Stimulated activated CD8-positive, alpha-beta memory T cell treated with anti-CD3 and anti-CD28 coated beads, Interleukin-2, amount 100 ng/mL, for 48 hours (primary cell): ENCODE results near the gene JUN.

Experiments used
- DNase-seq, 2 donors: peaks; one replicate each; pipeline ENCODE4 v3.0.0-alpha.2; 2020; ENCODE audit warnings: low read depth in 2 of 2

JUN gene

DNA sequence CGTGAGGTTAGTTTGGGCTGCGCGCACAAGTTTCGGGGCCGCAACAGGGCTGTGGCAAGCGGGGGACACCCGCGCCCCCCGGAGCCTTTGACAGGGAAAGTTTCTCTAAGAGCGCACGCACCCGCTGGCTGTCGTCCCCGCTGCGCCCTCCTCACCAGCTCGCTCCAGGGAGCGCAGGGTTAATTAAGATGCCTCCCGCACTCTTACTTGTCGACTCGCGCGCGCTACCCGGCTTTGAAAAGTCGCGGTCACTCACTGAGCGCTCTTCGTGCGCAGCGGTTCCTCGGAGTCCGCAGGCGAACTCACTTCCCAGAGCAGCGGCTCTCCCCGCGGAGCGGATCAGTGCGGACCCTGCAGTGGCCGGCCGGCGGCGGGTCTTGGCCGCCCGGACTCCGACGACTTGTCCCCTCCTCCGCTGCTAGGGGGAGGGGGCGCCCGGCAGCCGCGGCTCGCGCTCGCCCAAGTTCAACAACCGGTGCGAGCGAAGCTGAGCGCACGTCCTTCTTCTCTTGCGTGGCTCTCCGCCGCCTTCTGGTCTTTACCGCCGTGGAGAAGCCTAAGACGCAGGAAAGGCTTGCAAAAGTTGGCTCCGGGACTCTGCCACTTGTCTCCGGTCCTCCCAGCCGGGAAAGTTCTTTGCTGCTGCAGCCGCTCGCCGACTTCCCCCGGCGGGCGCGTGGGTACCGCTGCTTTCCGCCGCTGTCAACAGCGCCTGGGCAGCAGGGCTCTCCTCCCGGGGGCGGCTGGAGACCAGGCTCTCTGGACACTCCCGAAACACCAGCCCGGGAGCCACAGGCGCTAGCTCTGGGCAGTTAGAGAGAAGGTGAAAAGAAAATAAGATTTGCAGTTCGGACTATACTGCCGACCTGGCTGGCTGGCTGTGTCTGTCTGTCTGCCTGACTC lies 506 bp downstream of the JUN start:
- peak; percentile 14 to 23 for DNase-seq

DNA sequence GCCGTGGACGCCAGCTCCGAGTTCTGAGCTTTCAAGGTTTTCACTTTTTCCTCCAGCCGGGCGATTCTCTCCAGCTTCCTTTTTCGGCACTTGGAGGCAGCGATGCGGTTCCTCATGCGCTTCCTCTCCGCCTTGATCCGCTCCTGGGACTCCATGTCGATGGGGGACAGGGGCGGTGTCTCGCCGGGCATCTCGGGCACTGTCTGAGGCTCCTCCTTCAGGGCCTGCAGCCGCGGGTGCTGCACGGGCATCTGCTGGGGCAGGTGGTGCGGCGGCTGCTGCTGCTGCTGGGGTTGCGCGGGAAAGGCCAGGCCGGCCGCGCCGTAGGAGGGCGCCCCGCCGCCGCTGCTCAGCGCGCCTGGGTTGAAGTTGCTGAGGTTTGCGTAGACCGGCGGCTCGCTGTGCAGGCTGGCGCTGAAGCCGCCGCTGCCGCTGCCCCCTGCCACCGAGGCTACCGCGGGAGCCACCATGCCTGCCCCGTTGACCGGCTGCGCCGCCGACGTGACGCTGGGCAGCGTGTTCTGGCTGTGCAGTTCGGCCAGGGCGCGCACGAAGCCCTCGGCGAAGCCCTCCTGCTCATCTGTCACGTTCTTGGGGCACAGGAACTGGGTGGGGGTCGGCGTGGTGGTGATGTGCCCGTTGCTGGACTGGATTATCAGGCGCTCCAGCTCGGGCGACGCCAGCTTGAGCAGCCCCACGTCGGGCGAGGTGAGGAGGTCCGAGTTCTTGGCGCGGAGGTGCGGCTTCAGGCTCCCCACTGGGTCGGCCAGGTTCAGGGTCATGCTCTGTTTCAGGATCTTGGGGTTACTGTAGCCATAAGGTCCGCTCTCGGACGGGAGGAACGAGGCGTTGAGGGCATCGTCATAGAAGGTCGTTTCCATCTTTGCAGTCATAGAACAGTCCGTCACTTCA lies 1.4 kb downstream of the JUN start:
- peak; percentile 37 to 51 for DNase-seq

DNA sequence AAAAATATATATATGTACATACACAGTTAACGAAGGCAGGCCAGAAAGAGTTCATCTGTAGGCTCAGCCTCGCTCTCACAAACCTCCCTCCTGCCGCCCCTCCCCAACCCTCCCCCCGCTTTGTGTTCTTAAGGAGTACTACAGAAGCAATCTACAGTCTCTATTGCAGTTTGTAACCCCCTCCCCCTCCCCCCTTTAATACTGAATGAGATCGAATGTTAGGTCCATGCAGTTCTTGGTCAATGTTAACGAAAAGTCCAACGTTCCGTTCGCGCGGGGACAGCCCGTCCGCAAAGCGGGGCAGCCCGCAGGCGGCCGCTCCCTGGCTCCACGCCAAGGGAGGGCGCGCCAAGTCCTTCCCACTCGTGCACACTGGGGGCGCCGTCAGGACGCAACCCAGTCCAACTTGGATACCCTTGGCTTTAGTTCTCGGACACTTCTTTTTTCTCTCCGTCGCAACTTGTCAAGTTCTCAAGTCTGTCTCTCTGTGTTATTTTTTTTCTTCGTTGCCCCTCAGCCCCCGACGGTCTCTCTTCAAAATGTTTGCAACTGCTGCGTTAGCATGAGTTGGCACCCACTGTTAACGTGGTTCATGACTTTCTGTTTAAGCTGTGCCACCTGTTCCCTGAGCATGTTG lies 2.2 kb downstream of the JUN start:
- DNase-seq, result peak; percentile 15 to 17

DNA sequence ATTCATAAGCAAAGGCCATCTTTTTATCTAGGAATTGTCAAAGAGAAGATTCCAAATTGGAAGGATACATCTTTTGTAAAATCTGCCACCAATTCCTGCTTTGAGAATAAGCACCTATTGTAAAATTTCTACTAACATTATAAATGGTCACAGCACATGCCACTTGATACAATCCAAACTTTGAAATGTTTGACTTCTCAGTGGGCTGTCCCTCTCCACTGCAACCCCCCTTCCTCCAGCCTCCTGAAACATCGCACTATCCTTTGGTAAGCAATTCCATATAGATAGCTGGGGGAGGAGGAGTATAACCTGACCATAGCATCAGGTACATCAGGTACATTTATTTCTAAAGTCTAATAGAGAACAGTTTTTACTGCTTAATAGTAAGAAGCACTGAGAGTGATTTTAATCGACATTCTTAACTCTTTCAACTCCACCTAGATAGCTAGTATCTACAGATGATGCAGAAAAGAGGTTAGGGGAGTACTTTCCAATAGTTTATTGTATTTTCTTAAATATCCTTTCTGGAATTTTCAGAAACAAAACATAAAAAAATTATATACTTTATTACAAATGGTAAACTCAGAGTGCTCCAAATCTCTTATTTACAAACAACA lies 2.9 kb downstream of the JUN start:
- no peak for DNase-seq

DNA sequence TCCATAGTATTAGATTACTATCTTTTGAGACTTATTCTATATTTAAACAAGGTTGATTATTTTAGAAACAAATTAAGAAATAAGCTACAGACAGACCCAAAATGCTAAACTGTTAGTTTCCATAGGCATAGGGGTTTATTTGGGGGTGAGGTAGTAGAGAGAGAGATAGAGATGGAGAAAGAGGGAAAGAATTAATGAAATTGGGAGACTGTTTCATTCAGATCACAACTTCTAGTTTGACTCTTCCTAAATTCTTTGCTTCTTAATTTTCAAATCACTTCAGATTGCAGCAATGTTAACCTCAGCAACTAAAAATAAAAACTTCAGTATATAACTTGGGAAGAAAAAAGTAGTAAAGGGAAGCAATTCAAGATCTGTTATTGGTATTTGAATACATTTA lies 3.4 kb downstream of the JUN start:
- no peak for DNase-seq

DNA sequence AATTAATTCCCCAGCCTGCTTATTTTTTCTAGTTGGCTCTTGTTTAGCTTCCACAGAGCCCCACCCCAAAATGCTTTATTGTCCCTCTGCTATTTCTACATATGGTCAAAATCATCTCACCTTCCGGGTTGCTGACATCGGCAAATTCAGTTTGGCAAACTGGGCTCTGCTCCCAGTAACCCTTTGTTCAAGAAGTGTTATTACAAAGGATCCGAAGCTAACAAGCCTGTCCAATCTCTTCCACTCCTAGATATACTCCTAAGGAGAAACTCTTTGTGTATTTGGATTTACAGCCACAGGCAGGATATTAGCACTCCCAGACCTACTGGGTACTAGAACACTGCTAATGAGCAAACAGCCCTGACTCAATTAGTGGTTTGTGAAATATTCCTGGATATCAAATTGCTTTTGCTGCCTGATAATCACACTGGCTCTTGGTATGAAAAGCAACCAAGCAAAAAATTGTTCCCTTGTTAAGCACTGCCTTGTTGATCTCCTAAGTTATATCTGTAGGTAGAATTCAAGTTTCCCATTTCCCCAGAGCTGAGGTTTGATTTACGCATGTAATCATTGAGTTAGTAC lies 4.0 kb downstream of the JUN start:
- no peak for DNase-seq

DNA sequence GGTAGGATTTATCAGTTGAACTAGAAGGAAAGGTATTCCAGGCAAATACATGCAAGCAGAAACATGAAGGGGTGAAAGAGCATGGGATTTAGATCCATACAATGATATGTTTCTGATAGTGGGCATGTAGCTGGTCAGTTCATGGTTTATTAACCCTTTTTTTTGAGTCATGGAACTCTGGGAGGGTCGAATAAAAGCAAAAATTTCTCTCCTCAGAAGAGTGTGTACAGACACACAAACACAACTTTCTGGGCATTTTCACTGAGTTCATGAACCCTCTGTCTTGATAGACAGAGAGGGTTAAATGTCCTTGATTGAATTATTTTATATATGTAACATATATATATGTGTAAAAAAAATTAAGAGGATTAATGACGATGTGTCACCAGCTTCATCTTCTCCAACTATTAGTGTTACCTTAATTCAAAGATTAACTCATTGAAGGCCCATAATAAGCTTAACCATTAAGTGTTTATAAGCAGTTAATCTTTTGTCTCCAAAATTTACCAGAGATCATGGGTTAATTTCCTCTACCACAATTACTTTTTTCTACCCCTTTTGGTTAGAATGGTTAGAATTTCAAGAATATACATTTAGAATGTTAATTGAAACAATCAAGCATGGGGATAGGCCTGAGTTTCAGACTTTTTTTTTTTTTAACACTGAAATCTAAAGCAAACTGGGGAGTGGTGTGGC lies 4.6 kb downstream of the JUN start:
- no peak for DNase-seq

DNA sequence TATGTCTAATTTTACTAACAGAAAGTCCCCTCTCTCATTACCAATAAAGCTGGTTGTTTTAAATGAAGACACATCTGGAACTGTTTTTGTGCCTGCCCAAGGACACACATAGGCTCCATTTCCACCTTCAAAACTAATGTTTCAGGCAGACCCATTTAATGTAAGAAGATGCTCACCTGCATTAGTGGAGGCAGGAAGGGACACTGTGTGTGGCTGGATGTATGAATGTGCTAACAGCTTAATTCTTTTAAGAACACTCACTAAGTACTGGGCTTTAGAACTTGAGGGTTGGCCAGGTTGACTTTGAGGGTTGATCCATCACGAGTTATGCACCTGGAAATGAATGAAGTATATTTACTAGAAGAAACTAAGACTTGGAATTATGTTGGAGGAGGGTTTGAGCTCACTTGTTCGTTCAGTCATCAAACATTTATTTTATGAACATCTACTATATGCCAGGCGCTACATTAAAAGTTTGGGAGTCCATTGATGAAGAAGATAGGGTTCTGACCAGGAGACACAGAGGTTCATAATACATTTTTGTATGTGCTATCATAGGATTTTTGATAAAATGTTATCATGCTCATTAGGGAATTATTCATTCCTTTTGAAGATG lies 5.4 kb downstream of the JUN start:
- no peak for DNase-seq

DNA sequence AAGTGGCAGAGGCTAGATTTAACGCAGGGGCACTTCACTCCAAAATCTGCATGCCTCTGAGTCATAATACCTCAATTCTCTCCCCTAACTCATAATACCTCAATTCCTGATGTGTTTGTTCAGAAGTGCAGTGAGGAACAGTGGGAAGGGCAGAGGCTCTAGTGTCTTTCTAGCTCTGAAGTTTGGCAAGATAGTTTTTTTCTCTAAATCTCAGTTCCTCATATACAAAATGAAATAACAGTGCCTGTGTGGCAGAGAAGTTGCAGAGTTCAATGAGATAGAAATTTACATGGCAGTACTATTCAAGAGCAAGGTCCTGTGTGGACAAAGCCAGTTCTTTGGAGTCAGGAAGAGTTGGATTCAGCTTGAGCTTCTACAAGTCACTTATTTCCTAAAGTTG lies 9.8 kb downstream of the JUN start:
- DNase-seq, result no peak

DNA sequence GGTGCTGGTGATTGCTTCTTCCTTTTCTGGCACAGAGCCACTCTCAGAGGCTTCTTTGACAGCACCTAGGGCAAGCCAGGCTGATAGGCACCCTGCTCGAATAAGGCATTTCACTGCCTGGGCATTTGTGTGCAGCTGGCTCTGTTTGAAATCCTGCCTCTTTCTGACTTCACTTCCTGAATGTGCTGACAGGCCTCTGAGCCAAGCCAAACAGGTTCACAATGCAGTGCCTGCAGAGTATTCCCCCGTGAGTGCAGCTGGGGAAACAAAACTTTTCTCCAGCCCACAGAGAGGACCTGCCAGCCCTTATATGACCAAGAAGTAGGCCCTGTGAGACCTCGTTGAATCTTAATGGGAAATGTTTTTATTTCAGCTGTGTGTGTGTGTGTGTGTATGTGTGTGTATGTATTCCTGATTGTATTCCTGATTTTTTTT lies 10.4 kb downstream of the JUN start:
- DNase-seq, result no peak

DNA sequence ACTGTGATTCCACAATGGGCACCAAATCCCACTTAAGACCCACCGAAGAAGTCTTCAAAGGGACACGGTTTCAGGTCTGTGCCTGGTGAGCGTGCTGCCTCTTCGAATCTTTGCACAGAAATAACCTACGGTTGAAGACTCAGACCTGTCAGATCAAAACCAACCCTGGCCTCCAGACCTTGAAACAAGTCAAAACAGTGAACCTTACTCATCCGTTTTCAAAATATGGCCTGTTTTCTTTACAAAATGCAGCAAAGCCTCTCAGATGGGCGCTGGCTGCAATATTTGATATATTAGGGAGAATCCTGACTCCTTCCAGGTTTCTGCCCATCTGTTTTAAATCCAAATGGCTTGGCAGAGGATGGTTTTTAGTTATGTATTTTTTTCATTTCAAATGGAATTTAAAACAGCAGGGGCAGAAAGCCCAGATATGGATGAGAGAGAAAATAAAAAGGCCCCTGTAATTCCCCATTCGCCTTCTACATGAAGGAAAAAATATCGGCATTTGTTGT lies 14.0 kb downstream of the JUN start:
- DNase-seq, result no peak

DNA sequence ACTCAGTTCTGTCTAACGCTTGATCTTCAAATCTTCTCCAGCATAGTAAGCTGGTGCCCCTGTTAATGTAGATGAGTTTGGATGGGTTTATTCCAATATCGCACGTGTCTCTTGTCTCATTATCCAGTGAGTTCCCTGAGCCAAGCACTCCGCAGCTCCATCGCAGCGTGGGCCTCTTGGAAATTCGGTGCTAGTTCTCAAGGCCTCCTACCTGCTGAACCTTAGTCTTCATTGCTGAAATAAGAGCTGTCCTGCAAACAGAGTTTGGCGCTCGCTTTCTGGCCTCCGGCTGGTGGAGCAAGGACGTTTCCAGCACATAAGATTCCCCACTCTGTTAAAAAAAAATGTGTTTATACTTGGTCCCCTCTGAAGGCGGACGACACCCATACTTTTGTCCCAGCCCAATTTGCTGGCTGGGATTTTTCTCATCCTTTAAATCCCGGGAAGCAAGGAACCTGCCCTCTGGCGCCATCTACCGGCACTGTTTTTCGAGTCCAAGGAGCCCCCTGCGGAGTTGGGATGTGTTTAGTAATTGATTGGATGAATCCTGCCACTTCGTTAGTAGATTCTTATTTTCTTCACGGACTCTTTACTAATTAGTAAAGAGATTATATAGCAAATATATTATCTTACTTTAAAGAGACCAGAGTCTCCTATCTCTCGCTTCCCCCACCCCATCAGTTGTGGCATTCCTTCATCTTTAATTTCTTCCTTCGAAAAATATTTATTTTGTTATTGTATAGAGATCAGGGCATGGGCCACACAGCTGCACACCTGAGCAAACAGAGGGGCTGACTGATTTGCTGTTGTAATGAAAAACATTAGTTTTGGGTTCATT lies 14.7 kb downstream of the JUN start:
- DNase-seq, result peak in 1 of 2 donors; percentile 47

DNA sequence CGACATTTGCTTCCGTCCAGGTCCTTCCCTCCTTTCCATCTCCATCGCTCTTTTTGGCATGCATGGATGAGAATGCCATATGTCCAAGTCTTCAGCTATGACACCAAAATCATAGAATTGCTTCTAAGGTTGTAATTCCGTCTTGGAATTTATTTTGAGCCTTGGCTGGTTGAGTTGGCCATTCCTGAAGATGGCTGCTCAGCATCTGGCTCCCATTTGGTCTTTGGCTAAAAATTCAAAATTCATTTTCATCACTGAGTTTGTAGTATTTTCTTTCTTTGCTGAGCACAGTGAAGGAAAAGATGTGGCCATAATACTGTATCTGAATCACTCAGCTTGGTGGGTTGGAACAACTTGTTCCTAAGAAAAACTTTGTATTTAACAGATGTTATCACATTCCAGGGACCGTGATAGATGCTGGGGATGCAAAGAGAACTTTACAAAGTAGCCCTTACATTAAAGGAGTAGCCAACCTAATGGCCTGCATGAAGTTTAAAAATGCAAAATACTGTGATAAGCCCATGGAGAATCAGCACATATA lies 15.6 kb downstream of the JUN start:
- DNase-seq, result no peak

DNA sequence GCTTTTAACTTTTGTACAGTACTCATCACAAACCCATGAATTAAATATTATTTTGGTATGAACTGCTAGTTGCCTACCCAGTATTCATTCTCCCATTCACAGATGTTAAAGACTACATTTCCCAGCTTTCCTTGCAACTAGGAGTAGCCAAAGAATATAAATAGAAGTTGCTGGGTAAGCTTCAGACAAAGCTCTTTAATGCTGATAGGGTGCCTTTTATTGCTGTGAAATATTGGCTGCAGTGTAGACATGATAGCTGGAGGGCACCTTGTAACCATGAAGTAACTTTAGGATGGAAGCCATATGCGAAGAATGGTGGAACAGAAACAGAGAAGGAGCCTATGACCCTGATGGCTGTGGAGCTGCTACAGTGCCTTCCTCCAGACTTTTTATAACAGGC lies 16.7 kb downstream of the JUN start:
- DNase-seq, result no peak

DNA sequence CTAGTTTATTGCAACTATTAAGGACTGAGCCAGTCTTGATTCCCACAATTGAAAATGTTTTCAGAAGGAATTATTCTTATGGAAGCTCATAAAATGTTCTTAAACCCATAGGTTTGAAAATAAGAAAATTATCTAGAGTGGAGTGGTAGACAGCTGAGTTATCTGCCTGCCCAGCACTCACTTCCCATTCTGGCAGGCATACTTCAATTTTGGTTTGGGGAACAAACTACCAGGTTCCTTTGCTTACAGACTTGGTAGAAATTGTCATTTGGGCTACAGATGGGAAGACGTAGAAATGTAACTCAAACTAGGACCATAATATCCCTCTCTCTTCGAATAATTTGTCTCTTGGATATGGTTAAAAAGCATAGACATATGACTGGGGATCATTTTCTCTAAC lies 18.4 kb downstream of the JUN start:
- DNase-seq, result no peak

DNA sequence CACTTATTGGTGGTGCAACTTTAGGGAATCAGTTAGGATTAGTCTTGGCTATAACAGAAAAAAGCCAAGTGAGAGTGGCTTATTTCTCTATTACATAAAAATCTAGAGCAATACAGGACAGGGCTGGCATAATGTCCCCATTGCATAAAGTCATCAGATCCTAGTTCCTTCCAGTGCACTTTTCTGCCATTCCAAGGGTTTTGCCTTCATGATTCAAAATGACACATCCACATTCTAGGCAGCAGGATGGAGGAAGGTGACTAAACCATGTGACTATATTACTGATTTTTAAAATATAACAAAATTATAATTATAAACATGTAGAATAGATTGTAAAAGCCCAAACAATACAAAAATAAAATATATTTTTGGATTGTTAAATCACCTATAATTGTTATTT lies 18.8 kb downstream of the JUN start:
- DNase-seq, result no peak

DNA sequence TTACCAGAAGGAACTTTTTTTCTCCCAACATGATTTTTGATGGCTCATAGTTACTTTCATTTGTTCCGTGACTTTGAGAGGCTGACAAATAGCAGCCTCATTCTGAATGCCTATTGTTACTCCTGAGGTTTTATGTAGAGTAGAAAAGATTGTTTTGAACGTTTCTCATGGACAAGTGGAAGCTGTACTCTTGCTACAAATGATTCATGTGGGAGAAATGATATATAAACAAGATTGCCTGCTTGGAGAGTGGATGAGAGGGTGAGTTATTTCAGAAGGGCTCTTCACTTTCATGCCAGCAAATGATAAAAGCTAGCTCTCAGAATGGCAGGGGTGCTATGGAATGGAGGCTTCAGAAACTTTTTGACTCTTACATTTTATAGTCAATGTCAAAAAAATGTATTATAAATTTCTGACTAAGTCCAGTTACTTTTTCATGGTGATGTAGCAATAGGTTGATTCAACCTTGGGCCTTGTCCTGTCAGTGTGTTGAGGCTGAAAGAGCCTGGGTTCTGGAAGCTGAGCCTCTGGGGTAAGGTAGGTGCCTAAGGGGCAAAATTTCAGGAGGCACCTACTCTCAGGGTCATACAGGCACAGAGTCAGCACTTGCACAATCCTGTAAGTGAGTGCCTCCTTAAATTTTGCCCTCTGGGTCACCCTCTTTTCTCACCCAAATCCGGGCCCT lies 19.4 kb downstream of the JUN start:
- no peak for DNase-seq

DNA sequence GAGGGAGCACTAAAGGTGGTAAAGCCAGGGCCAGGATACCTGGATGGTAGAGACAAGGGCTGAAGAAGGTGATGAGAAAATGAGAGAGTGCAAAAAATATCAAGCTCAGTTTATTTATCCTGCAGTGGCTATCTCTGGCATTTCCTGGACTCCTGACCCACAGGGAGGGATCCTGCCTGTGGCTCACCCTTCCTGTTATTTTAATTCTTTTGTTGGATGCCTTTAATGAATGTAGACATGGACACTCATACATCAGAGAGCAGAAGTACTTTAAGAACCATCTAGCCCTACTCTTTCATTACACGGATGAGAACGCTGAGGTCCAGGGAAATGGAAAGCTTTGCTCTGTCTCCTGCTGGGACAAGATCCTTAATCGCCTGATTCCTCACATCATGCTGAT lies 20.6 kb downstream of the JUN start:
- no peak for DNase-seq
